GM21526 (cell line): Measurements from ENCODE around the gene ANO6.
"Not testable (repeated sequence)": the region's sequence is repeated elsewhere in the genome, so short reads cannot be mapped to it uniquely, and the experiment has no call there.

Experiments
- ATAC-seq: cut with Tn5 transposase; IDR thresholded peaks from one replicate; pipeline ENCODE4 v1.9.1; 2021; ENCODE audit warnings: moderate library complexity; ENCODE audit not compliant: unreplicated experiment, low FRiP score

Gene ANO6

GRCh38 chr12:45302621-45303369 is 86.9 kb downstream of the ANO6 start:
- no peak for ATAC-seq

GRCh38 chr12:45303945-45304344 is 88.0 kb downstream of the ANO6 start:
- no peak for ATAC-seq

- ATAC-seq: no peak
These were observed 88.8 kb downstream of the ANO6 start for GRCh38 chr12:45304514-45305178.

GRCh38 chr12:45305907-45306306 is 90.0 kb downstream of the ANO6 start:
- ATAC-seq: no peak

- no peak for ATAC-seq
These were observed 94.1 kb downstream of the ANO6 start for GRCh38 chr12:45309836-45310626.

- ATAC-seq: no peak
These were observed 94.7 kb downstream of the ANO6 start for GRCh38 chr12:45310627-45310968.

- no peak for ATAC-seq
These were observed 96.1 kb downstream of the ANO6 start for GRCh38 chr12:45312012-45312411.

GRCh38 chr12:45314770-45315169 is 98.9 kb downstream of the ANO6 start:
- no peak for ATAC-seq

- no peak for ATAC-seq
These were observed 99.6 kb downstream of the ANO6 start for GRCh38 chr12:45315462-45315861.

- not testable (repeated sequence) for ATAC-seq
These were observed 101.4 kb downstream of the ANO6 start for GRCh38 chr12:45317261-45317660.

- no peak for ATAC-seq
These were observed 106.9 kb downstream of the ANO6 start for GRCh38 chr12:45322810-45323209.

- no peak for ATAC-seq
These were observed 108.5 kb downstream of the ANO6 start for GRCh38 chr12:45324391-45324790.

GRCh38 chr12:45326358-45326975 is 110.6 kb downstream of the ANO6 start:
- no peak for ATAC-seq

- ATAC-seq: no peak
These were observed 112.0 kb downstream of the ANO6 start for GRCh38 chr12:45327823-45328383.

GRCh38 chr12:45329238-45329637 is 113.3 kb downstream of the ANO6 start:
- ATAC-seq: no peak

GRCh38 chr12:45329702-45330101 is 113.8 kb downstream of the ANO6 start:
- ATAC-seq: no peak

- ATAC-seq: no peak
These were observed 115.7 kb downstream of the ANO6 start for GRCh38 chr12:45331552-45331951.

GRCh38 chr12:45334396-45334795 is 118.5 kb downstream of the ANO6 start:
- ATAC-seq: no peak

GRCh38 chr12:45336331-45336730 is 120.4 kb downstream of the ANO6 start:
- ATAC-seq: no peak

GRCh38 chr12:45336762-45337596 is 121.1 kb downstream of the ANO6 start:
- no peak for ATAC-seq
